Lower leg skin (tissue), 4 donors: ENCODE results near the gene PEX14. TPM values are rescaled to one million over a fixed set of nuclear protein-coding genes. Genes with fewer than 3 reads are reported as not detected.

Source experiments
- DNase-seq, 2 donors: peaks; one replicate each; pipeline ENCODE4 v3.0.0-alpha.2; 2019; ENCODE audit warnings: low spot score in 2 of 2
- H3K4me3 ChIP-seq: fragments of 200-600 bp; sonication (generic); 2 replicates; pipeline ENCODE4 v1.5.1; 2017; ENCODE audit warnings: mild to moderate bottlenecking, low read depth; ENCODE audit not compliant: poor library complexity, severe bottlenecking
- CTCF ChIP-seq, 3 donors: fragments of 450-650 bp; IDR thresholded peaks; one replicate each; pipeline ENCODE4 v1.5.1; 2016; ENCODE audit warnings: antibody characterized with exemption in 3 of 3, mild to moderate bottlenecking in 3 of 3, moderate library complexity in 2 of 3
- POLR2A ChIP-seq, 2 donors: fragments of 450-650 bp; IDR thresholded peaks; one replicate each; pipeline ENCODE4 v1.6.1; 2016 to 2017; ENCODE audit warnings: antibody characterized with exemption in 2 of 2, mild to moderate bottlenecking in 1 of 2, moderate library complexity in 1 of 2
- WGBS, 2 donors: methylation state at CpG; one replicate each; pipeline ENCODE4 v1.1.5; 2018; 5-methylcytosine and 5-hydroxymethylcytosine counted together
- intact Hi-C: fragments of 100-400 bp; cut with DNase I; formaldehyde crosslinking; loops from one replicate; pipeline ENCODE4 v1.15.0; 2023; ENCODE audit warnings: low total_unique reads
- total RNA-seq, 4 donors: library from RNA; depleted of rRNA; stranded (reverse); fragments of >200 nt; gene quantifications; one replicate each; pipeline ENCODE4 v1.1.0, GENCODE V29; 2016

PEX14 gene
- total RNA-seq, 4 donors from 2014 or later: 14.1 to 22.8 (median 18.9) TPM

GRCh38 chr1:10658396-10659066 lies 183.8 kb downstream of the PEX14 start:
- no peak overlapping the region for H3K4me3 ChIP-seq
- TF ChIP-seq CTCF (IDR thresholded peaks at IDR 0.05) (no peak), POLR2A (IDR thresholded peaks at IDR 0.05) (no peak)
- intact Hi-C loops: no loop called here
- no peak for DNase-seq
- WGBS, 2 donors: 79 to 85% methylated on average over 8 to 14 of the region's 19 CpGs

GRCh38 chr1:10659218-10659617 lies 184.5 kb downstream of the PEX14 start:
- intact Hi-C loops: no loop called here
- no peak for DNase-seq
- 90 to 95% methylated on average over 17 to 18 of the region's 18 CpGs for WGBS, 2 donors
- H3K4me3 ChIP-seq: no peak overlapping the region
- TF ChIP-seq POLR2A (IDR thresholded peaks at IDR 0.05): no peak
- no peak for TF ChIP-seq CTCF (IDR thresholded peaks at IDR 0.05)

GRCh38 chr1:10659646-10660540 lies 185.1 kb downstream of the PEX14 start:
- DNase-seq: no peak
- 86 to 89% methylated on average over 40 to 52 of the region's 52 CpGs for WGBS, 2 donors
- no peak overlapping the region for H3K4me3 ChIP-seq
- TF ChIP-seq POLR2A (IDR thresholded peaks at IDR 0.05): no peak
- TF ChIP-seq CTCF (IDR thresholded peaks at IDR 0.05): no peak
- intact Hi-C loops: loop anchor here (10.0 kb wide), 1 partner anchor 205 kb away; no protein-coding TSS in a partner anchor

GRCh38 chr1:10661453-10661852 lies 186.7 kb downstream of the PEX14 start:
- TF ChIP-seq CTCF (IDR thresholded peaks at IDR 0.05) (no peak), POLR2A (IDR thresholded peaks at IDR 0.05) (no peak)
- no peak for DNase-seq
- no peak overlapping the region for H3K4me3 ChIP-seq
- 90 to 92% methylated on average over 5 of the region's 5 CpGs for WGBS, 2 donors
- intact Hi-C loops: loop anchor here (10.0 kb wide), 1 partner anchor 203 kb away; no protein-coding TSS in a partner anchor

- WGBS, 2 donors: 95 to 96% methylated on average over 8 of the region's 8 CpGs
- intact Hi-C loops: loop anchor here (10.0 kb wide), 1 partner anchor 203 kb away; no protein-coding TSS in a partner anchor
Measured at GRCh38 chr1:10662090-10662688, 187.4 kb downstream of the PEX14 start.

More at GRCh38 chr1:10662090-10662688, 187.4 kb downstream of the PEX14 start:
- no peak overlapping the region for H3K4me3 ChIP-seq
- no peak for DNase-seq
- TF ChIP-seq CTCF (IDR thresholded peaks at IDR 0.05) (no peak), POLR2A (IDR thresholded peaks at IDR 0.05) (no peak)
